ENCODE results near the gene ITGA7.

ITGA7 gene

DNA sequence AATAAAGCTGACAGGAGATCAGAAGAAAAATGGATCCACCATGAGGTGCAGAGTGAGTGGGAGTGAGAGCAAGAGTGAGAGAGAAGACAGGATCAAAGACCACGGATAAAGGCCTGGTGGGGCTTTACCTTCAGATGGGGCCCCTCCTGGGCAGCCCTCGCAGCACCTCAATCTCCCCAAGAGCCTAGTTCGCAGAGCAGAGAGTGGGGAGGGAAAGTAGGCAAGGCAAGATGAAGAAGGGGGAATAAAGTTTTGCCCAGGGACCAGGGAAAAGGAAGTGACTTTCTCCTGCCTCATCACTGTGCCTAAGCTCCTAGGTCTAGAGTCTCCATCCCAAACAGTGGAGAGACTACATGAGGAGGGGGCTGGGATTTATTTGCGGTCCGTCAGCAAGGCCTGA is 60.7 kb downstream of the ITGA7 start:
- DNase-seq (ENCODE audit: low read depth in 2 of 2) = no peak

DNA sequence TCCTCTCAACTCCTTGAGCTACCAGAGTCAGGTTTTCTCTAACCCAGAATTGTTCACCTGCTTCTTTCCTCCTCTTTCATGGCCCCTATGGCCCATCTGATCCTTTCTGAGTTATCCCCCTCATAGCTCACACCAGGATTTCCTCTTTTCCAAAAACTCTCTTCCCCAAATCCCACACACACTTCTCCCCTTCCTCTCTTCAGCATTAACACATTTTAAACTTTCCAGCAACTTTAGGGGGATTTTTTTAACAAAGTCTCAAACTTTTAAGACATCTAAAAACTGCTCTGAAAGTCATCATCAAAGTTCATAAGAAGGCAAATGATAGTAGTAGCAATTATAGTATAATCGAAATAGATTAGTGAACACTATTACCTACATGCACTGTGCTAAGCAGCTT is 63.1 kb downstream of the ITGA7 start:
- DNase-seq (ENCODE audit: low read depth in 2 of 2) = no peak

DNA sequence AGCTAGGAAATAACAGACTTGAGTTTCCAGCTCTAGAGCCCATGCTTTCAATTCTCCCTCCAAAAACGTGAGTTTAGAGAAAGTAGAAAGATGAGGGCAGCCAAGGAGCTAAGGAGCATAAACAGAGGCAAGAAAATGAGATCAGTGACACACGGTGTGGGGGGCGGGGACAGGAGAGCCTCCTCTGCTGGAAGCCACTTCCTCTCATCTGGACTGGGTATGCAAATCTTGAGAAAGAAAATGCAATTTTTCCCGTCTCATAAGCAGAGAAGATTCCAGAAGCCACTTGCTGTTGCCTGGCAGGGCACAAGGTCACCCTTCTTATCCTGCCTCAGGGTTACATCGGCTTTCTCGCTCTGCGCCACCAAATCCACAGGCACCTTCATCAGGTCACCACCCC is 65.0 kb downstream of the ITGA7 start:
- DNase-seq (ENCODE audit: low read depth in 2 of 2) = no peak

DNA sequence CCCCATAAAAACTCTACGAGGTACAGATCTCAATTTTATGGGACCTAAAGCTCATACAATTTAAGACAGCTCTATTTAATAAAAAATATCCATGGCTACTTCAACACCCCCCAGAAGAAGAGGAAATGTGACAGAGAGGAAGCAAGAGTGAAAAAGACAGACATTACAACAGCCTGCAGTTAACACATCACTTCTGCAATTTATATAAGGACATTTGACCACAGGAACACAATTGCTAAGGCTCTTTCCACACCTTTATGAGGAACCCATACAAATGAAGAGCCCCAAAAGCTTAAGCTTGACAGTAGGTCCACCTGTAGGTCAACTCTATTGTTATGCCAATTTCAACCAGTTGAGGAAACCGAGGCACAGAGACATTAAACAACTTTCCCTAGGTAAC is 65.4 kb downstream of the ITGA7 start:
- DNase-seq (ENCODE audit: low read depth in 2 of 2) = no peak

DNA sequence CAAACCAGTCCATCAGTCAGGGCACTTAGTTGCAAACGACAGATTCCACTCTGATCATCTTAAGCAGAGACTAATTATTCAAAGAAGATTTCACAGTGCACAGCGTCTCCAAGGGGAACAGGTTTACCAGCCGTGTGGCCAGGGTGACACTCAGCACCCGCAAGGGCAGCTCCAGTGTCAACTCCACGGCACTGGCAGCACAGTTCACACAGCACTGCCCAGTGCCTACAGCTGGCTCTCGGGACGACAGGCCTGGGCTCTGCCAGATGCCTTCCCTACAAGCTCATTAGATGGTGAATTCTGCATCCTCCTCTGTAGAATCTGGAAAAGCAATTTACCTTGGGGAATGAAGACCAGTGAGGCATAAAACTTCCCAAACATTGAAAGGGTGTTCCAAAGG is 66.1 kb downstream of the ITGA7 start:
- no peak for DNase-seq (ENCODE audit: low read depth in 2 of 2)

DNA sequence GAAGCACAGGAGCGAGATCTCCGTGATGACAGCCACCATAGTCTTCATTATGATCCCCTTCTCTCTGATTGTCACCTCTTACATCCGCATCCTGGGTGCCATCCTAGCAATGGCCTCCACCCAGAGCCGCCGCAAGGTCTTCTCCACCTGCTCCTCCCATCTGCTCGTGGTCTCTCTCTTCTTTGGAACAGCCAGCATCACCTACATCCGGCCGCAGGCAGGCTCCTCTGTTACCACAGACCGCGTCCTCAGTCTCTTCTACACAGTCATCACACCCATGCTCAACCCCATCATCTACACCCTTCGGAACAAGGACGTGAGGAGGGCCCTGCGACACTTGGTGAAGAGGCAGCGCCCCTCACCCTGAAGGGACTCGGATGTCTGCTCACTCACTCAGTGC is 70.2 kb downstream of the ITGA7 start:
- DNase-seq (ENCODE audit: low read depth in 2 of 2) = no peak

DNA sequence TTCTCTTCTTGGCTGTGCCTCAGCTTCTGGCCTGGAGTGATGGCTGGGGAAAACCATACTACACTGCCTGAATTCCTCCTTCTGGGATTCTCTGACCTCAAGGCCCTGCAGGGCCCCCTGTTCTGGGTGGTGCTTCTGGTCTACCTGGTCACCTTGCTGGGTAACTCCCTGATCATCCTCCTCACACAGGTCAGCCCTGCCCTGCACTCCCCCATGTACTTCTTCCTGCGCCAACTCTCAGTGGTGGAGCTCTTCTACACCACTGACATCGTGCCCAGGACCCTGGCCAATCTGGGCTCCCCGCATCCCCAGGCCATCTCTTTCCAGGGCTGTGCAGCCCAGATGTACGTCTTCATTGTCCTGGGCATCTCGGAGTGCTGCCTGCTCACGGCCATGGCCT is 70.9 kb downstream of the ITGA7 start, which contains the start of gene OR10P1:
Gene OR10P1 (plus strand): TSS at position 40 of the 400 bp plus-strand sequence. CDS start 0 bp downstream, at position 40.
- no peak for DNase-seq (ENCODE audit: low read depth in 2 of 2)

DNA sequence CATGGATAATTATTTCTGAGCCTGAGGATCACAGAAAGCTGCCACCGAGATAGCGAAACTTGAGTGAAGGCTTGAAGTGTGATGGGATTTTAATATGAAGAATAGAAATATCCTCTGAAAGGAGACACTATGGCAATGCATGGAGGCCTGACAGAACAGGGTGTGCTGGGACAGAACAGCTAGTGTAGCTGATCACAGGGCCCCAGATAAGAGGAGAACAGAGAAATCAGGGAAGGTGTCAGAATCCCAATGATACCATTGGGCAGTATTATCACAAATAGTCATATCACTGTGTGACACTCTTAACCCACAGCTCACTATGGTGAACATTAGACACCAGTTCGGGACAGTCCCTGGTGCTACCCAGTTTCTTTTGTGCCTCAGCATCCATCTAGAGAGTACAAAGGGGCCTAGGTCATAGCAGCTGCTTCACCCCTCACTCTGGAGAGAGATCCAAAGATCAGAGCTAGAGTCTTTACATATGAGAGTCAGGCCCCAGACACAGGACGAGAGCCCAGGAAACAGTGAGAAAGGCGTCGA is 71.5 kb downstream of the ITGA7 start:
- DNase-seq (ENCODE audit: low read depth in 2 of 2) = no peak

All from fibroblast of skin of left quadriceps (primary cell).